Memory B cell (primary cell): Measurements from ENCODE around the gene AFAP1.

Experiments
- ATAC-seq: fragments of 150-1000 bp; cut with Tn5 transposase; 2 replicates; pipeline ENCODE4 v1.10.0; 2021; ENCODE audit warnings: low read depth, mild to moderate bottlenecking, moderate library complexity
- DNase-seq, 2 donors: peaks; one replicate each; pipeline ENCODE4 v3.0.0; 2022; ENCODE audit warnings: low spot score in 2 of 2
- H3K27ac Mint-ChIP-seq: one replicate; pipeline ENCODE4 v1.8.0; 2022; ENCODE audit warnings: mild to moderate bottlenecking, moderate library complexity, mixed read lengths
- H3K27me3 Mint-ChIP-seq: one replicate; pipeline ENCODE4 v1.8.0; 2022; ENCODE audit warnings: mixed read lengths
- H3K36me3 Mint-ChIP-seq: one replicate; pipeline ENCODE4 v1.8.0; 2022; ENCODE audit warnings: mild to moderate bottlenecking, mixed read lengths
- H3K4me1 Mint-ChIP-seq: one replicate; pipeline ENCODE4 v1.8.0; 2022; ENCODE audit warnings: mixed read lengths
- H3K4me3 Mint-ChIP-seq: one replicate; pipeline ENCODE4 v1.8.0; 2022; ENCODE audit warnings: mild to moderate bottlenecking, moderate library complexity, mixed read lengths
- H3K9me3 Mint-ChIP-seq: one replicate; pipeline ENCODE4 v1.8.0; 2022; ENCODE audit warnings: mixed read lengths

The AFAP1 gene, protein sequence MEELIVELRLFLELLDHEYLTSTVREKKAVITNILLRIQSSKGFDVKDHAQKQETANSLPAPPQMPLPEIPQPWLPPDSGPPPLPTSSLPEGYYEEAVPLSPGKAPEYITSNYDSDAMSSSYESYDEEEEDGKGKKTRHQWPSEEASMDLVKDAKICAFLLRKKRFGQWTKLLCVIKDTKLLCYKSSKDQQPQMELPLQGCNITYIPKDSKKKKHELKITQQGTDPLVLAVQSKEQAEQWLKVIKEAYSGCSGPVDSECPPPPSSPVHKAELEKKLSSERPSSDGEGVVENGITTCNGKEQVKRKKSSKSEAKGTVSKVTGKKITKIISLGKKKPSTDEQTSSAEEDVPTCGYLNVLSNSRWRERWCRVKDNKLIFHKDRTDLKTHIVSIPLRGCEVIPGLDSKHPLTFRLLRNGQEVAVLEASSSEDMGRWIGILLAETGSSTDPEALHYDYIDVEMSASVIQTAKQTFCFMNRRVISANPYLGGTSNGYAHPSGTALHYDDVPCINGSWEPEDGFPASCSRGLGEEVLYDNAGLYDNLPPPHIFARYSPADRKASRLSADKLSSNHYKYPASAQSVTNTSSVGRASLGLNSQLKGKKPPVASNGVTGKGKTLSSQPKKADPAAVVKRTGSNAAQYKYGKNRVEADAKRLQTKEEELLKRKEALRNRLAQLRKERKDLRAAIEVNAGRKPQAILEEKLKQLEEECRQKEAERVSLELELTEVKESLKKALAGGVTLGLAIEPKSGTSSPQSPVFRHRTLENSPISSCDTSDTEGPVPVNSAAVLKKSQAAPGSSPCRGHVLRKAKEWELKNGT

GRCh38 chr4:7939377-7940108 is at the start of gene AFAP1:
AFAP1 (minus strand) TSS chr4:7939861; CDS start chr4:7872078, 67,783 bp downstream.
- H3K9me3 Mint-ChIP-seq = no peaks in the 10 kb centered on the region
- H3K4me1 Mint-ChIP-seq = no peaks in the 10 kb centered on the region
- ATAC-seq (peak; percentile 87), DNase-seq (peak; percentile 24 to 45)
- H3K36me3 Mint-ChIP-seq = no peaks in the 10 kb centered on the region
- H3K27ac Mint-ChIP-seq = no peak within 1 kb of the TSS
- peak within 1 kb of the TSS; percentile 24 for H3K4me3 Mint-ChIP-seq
- H3K27me3 Mint-ChIP-seq = peaks cover 20% of the 10 kb centered on the region

DNA sequence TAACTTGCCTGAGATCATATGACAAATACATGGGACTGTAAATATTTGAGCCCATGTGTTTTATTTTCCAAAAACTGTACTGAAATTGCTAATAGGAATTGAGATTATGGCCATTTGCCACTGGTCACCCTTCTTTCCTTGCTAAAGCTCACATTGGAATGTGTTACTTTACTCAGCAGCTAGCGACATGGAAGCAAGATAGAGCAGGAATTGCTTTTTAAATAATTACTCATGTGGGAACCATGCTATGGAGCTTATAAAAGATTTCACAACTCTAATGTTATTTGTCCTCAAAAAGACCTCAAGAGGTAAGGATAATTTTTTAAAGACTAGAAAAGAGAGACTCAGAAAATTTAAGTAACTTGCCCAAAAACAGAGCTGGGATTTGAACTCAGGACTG is 48.8 kb upstream of the AFAP1 start:
- ATAC-seq (no peak), DNase-seq (no peak)
- H3K9me3 Mint-ChIP-seq = peaks cover 7% of the 10 kb centered on the region
- H3K4me3 Mint-ChIP-seq = no peak overlapping the region
- H3K27me3 Mint-ChIP-seq = peaks cover 3% of the 10 kb centered on the region
- H3K27ac Mint-ChIP-seq = no peak overlapping the region
- H3K4me1 Mint-ChIP-seq = peaks cover 2% of the 10 kb centered on the region
- H3K36me3 Mint-ChIP-seq = peaks cover 5% of the 10 kb centered on the region

GRCh38 chr4:7987148-7987989 is 47.7 kb upstream of the AFAP1 start:
- DNase-seq (no peak), ATAC-seq (peak; percentile 41)
- H3K36me3 Mint-ChIP-seq = peaks cover 5% of the 10 kb centered on the region
- no peak overlapping the region for H3K27ac Mint-ChIP-seq
- H3K9me3 Mint-ChIP-seq = peaks cover 7% of the 10 kb centered on the region
- H3K4me1 Mint-ChIP-seq = peaks cover 2% of the 10 kb centered on the region
- peaks cover 6% of the 10 kb centered on the region for H3K27me3 Mint-ChIP-seq
- H3K4me3 Mint-ChIP-seq = no peak overlapping the region

DNA sequence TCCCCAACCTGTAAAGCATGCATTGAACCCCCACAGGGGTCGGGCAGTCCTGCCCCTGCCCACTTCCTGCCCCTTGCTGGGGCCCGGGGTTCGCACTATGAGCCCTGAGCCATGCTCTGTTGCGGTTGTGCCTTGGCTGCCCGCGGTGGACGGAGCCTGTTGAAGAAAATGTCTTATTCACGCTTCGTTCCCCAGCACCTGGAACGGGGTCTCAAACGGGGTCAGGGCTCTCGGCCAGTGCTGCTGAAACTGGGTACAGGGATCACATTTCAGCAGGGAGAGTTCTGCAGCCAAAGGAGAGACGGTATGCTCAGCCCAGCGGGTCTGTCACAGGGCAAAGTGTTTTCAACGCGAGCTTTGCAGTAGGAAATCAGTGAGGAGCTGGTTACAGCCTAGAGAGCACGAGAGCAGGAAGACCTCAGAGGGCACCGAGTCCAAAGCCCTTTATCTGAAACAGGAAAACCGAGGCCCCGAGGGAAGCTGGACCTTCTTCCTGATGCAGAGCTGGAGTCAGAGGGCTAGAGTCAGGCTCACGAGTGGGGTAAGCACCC is 46.3 kb upstream of the AFAP1 start:
- ATAC-seq (no peak), DNase-seq (no peak)
- Mint-ChIP-seq H3K36me3 (peaks cover 5% of the 10 kb centered on the region), H3K9me3 (peaks cover 7% of the 10 kb centered on the region), H3K4me1 (peaks cover 2% of the 10 kb centered on the region), H3K27ac (no peak overlapping the region), H3K27me3 (peaks cover 6% of the 10 kb centered on the region), H3K4me3 (no peak overlapping the region)

- Mint-ChIP-seq H3K9me3 (peaks cover 4% of the 10 kb centered on the region), H3K27me3 (peaks cover 6% of the 10 kb centered on the region), H3K4me1 (peaks cover 2% of the 10 kb centered on the region), H3K4me3 (no peak overlapping the region), H3K27ac (no peak overlapping the region), H3K36me3 (no peaks in the 10 kb centered on the region)
- ATAC-seq (no peak), DNase-seq (no peak)
Measured at GRCh38 chr4:7985072-7985471, 45.4 kb upstream of the AFAP1 start.

DNA sequence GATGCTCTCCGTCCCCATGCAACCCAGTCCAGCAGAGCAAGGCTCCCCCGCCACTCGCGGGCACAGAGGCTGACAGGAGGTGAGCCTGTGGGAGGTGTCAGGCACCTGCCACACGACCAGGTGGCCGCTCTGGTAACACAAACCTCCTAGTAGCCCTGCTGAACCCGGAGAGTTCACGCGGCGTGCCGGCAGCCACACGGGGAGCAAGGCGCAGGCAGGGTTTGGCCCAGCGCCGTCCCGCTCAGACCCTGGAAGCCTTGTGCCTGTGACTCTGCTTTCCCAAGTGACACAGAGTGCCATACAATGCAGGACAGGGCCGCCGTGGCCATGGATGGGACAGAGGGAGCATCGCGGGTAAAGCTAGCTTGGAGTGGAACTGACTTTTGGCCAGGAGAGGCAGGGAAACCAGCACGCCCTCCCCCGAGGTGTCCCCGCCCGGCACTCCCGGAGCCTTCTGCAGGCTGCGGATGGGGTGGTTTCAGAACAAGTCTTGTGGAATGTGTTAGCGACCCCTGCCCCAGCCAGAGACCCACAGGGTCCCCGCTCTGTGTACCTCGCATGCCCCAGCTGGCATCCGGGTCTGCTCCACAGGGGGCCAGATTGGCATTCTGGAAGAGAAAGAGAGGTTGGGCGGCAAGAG is 44.7 kb upstream of the AFAP1 start:
- peaks cover 6% of the 10 kb centered on the region for H3K27me3 Mint-ChIP-seq
- H3K4me3 Mint-ChIP-seq = no peak overlapping the region
- DNase-seq (no peak), ATAC-seq (no peak)
- H3K4me1 Mint-ChIP-seq = peaks cover 2% of the 10 kb centered on the region
- H3K27ac Mint-ChIP-seq = no peak overlapping the region
- peaks cover under 1% of the 10 kb centered on the region for H3K9me3 Mint-ChIP-seq
- no peaks in the 10 kb centered on the region for H3K36me3 Mint-ChIP-seq

- Mint-ChIP-seq H3K4me3 (no peak overlapping the region), H3K9me3 (no peaks in the 10 kb centered on the region), H3K4me1 (peaks cover 2% of the 10 kb centered on the region), H3K27me3 (peaks cover 6% of the 10 kb centered on the region), H3K27ac (no peak overlapping the region), H3K36me3 (no peaks in the 10 kb centered on the region)
- no peak for ATAC-seq
- DNase-seq = no peak
Measured at GRCh38 chr4:7983296-7983695, 43.6 kb upstream of the AFAP1 start.

DNA sequence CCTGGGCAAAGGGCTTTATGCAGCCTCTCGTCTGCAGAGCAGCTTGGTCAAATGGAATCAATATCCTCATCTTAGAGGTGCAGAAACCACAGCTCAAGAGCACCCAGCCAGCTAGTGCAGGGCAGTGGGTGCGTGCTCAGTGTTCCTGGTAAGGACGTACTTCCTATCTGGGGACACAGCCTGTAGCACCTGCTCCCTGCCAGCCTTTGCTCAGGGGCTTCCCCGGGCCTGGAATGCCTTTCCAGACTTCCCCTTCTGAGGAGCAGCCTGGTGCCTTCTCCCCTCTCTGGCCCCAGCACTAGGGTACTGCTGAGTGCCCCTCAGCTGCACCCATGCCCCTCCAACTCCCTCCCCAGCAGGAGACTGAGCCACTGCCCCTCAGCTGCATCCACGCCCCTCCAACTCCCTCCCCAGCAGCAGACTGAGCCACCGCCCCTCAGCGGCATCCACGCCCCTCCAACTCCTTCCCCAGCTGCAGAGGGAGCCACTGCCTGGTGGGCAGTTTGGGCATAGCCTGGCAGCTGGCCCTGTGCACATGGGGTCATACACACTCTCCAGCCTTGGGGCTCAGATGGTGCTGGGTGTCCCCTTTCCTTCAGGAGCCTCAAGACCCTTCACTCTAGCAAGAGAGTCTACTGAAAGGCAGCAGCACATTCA is 42.2 kb upstream of the AFAP1 start:
- no peaks in the 10 kb centered on the region for H3K9me3 Mint-ChIP-seq
- H3K27me3 Mint-ChIP-seq = peaks cover 3% of the 10 kb centered on the region
- no peak overlapping the region for H3K27ac Mint-ChIP-seq
- ATAC-seq (no peak), DNase-seq (no peak)
- H3K4me1 Mint-ChIP-seq = no peaks in the 10 kb centered on the region
- no peak overlapping the region for H3K4me3 Mint-ChIP-seq
- no peaks in the 10 kb centered on the region for H3K36me3 Mint-ChIP-seq

DNA sequence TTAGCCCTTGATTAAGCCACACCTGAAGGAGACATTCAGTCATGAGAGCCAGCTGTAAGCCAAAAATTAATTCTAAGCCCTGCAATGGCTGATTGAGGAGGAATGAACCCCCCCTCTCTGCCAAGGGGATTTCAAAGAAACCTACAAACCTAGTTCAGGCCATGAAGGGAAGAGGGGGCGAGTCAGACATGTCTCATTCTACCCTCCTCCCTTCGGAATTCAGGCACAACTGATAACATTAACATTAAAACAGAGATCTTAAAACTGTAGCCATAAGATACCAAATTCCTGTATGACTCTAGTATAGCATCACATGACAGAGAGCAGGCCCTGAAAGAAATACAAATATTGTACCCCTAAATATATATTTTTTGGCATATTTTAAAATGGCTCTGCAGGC is 40.4 kb upstream of the AFAP1 start:
- no peak overlapping the region for H3K27ac Mint-ChIP-seq
- no peaks in the 10 kb centered on the region for H3K36me3 Mint-ChIP-seq
- H3K4me1 Mint-ChIP-seq = no peaks in the 10 kb centered on the region
- no peak overlapping the region for H3K4me3 Mint-ChIP-seq
- peaks cover 5% of the 10 kb centered on the region for H3K27me3 Mint-ChIP-seq
- ATAC-seq (no peak), DNase-seq (no peak)
- H3K9me3 Mint-ChIP-seq = no peaks in the 10 kb centered on the region

DNA sequence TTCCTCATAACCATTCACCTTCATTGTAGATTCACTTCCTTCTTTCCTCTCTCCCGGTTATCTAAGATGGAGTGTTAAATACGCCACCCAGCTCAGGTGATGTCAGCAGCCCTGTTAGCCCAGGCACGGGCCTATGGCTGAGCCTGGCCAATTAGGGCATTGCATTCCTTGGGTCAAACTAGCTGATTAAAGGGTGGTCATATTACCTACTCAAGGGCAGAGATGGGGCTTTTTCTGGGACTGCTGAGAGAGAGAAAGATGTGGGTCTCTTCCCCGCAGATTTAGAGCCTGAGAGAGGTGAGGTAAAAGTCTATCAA is 39.9 kb upstream of the AFAP1 start:
- Mint-ChIP-seq H3K9me3 (no peaks in the 10 kb centered on the region), H3K27ac (no peak overlapping the region), H3K4me1 (no peaks in the 10 kb centered on the region), H3K4me3 (no peak overlapping the region), H3K36me3 (no peaks in the 10 kb centered on the region), H3K27me3 (peaks cover 5% of the 10 kb centered on the region)
- DNase-seq (no peak), ATAC-seq (no peak)

- peaks cover 8% of the 10 kb centered on the region for H3K27me3 Mint-ChIP-seq
- no peaks in the 10 kb centered on the region for H3K9me3 Mint-ChIP-seq
- no peak overlapping the region for H3K4me3 Mint-ChIP-seq
- no peak overlapping the region for H3K27ac Mint-ChIP-seq
- DNase-seq = no peak
- no peaks in the 10 kb centered on the region for H3K36me3 Mint-ChIP-seq
- no peak for ATAC-seq
- H3K4me1 Mint-ChIP-seq = no peaks in the 10 kb centered on the region
Measured at GRCh38 chr4:7978907-7979651, 39.4 kb upstream of the AFAP1 start.

- no peak for ATAC-seq
- DNase-seq = no peak
- peaks cover 9% of the 10 kb centered on the region for H3K27me3 Mint-ChIP-seq
- no peaks in the 10 kb centered on the region for H3K4me1 Mint-ChIP-seq
- H3K9me3 Mint-ChIP-seq = no peaks in the 10 kb centered on the region
- no peak overlapping the region for H3K4me3 Mint-ChIP-seq
- H3K27ac Mint-ChIP-seq = no peak overlapping the region
- H3K36me3 Mint-ChIP-seq = no peaks in the 10 kb centered on the region
Measured at GRCh38 chr4:7978489-7978888, 38.8 kb upstream of the AFAP1 start.
